IPS-11a (cell line): ENCODE results near the gene CRYZL1.

ENCODE experiments used
- H3K4me3 ChIP-seq: one replicate; pipeline ENCODE4 v1.5.1; 2013; ENCODE audit warnings: low read depth, low read length, control low read depth

CRYZL1 gene

DNA sequence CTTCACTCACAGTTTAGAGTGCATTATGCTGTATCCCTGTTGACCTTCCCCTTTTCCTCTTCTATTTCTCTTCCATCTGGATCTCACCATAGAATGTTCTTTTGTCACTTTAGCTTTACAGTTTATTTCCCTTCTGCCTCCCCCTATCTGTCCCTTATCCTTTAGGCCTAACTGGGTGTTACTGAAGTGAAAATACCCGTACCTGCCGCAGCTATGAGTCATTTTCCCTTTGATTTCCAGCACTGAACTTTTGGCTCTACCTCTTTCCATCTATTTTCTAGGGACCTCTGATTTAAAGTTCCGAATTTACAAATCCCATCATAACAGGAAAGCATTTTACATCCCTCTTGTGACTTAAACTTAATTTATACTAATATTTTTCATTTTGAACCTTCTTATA is 20.5 kb upstream of the CRYZL1 start:
- H3K4me3 ChIP-seq, result no peak overlapping the region

- no peak overlapping the region for H3K4me3 ChIP-seq
Measured at GRCh38 chr21:33661146-33661545, 19.6 kb upstream of the CRYZL1 start.

DNA sequence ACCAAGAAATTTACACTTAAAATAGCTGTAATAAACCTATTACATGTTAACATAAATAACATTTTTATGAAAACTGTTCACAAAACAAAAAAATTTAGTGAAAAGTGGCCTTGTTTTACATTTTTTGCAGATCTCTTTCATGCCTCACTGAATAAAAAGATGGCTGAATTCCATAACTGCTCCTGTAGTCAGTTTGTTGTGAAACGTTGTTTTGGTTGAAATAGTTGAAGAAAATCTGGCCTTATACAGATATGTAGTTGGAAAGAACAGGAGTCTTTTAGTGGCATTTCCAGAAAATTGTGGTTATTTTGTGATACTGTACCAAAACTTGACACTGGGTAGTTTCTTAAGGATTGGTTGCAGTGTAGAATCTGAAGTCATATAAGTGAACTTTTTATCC is 18.9 kb upstream of the CRYZL1 start:
- no peak overlapping the region for H3K4me3 ChIP-seq

GRCh38 chr21:33659568-33659949 is 18.0 kb upstream of the CRYZL1 start:
- no peak overlapping the region for H3K4me3 ChIP-seq

DNA sequence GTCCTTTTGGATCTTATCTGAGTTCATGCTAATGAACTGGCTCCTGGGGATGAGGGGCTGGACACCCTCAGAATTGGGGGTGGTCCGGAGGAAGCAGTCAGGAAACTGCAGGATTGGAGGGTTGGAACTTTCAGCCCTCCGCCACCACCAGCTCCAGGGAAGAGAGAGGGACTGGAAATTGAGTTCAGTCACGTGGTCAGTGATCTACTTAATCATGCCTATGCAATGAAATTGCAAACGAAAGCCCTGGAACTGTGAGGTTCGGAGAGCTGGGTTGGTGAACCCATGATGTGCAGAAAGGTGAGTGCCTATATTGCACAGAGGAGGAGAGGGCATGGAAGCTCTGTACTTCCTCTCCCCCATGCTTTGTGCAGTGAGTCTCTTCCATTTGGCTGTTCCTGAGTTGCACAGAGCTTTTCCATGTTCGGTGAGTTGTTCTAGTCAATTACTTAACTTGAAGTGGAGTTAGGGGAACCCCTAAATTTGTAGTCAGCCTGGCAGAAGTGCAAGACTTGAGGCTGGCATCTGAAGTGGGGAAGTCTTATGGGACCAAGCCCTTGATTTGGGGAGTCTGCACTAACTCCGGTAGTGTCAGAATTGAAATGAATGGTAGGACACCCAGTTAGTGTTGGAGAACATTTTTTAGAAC is 17.5 kb upstream of the CRYZL1 start:
- no peak overlapping the region for H3K4me3 ChIP-seq

DNA sequence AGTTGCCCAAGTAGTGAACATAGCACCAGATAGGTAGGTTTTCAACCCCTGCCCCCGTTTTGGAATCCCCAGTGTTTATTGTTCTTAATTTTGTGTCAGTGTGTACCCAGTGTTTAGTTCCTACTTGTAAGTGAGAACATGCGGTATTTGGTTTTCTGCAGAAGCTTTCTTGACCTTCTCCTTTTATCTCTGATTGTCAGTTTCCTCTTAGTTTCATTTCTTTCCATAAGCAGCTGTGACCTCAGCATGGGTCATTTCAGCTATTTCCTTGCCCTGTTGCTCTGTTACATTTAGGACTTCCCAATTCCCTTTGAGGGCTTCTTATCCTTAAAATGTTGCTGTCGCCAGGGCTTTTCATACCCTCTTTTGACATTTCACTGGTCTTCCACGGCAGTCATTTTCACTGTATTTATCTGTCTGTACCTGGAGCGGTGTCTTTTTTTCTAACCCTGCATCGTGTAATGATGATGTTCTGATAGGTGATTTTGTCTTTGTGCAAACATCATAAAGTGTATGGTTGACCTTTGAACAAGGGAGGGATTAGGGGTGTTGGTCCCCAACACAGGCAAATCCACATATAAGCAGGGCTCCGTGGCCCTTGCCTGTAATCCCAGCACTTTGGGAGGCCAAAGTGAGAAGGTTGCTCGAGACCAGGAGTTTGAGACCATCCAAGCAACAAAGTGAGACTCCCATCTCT is 15.7 kb upstream of the CRYZL1 start:
- H3K4me3 ChIP-seq, result no peak overlapping the region

DNA sequence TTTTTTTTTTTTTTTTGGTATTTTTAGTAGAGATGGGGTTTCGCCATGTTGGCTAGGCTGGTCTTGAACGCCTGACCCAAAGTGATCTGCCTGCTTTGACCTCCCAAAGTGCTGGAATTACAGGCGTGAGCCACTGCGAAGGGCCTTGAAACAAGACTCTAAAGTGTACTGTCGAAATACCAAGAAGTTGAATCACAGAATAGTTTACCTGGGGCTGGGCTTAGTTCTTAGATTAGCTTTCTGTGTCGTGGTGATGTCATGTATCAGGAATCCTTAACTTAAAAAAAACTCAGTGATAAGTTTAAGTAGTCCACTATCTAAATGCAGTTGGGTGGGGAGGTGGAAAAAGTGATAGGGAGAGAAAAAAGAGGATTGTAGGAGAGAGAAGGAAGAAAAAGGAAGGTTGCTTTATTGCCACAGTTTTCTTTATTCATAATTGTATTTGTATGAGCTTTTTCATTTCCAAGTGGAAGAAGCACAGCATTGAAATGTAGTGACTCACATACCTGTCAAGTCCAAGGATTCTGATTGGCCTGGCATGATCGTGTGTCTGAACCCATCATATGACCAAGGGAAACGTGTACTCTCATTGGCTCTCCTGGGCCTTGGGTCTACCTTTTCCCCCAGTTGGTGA is 14.2 kb upstream of the CRYZL1 start:
- no peak overlapping the region for H3K4me3 ChIP-seq

DNA sequence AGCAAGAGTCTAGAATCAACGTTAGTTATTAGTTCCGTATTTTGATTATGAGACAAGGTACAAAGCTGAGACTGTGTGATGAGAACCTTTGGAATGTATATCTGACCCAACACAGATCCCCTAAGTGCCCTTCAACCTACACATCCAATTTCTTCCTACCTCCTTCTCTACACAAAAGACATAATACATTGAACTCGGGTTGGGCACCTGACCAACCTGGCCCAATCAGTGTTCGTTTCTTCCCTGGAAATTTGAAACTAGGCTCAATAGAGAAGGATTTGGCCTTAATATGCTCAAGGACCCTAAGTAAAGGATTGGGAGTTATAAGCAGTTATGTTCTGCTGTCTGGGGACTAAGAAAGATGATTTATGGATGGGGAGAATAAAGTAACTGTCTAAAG is 12.9 kb upstream of the CRYZL1 start:
- H3K4me3 ChIP-seq, result no peak overlapping the region

DNA sequence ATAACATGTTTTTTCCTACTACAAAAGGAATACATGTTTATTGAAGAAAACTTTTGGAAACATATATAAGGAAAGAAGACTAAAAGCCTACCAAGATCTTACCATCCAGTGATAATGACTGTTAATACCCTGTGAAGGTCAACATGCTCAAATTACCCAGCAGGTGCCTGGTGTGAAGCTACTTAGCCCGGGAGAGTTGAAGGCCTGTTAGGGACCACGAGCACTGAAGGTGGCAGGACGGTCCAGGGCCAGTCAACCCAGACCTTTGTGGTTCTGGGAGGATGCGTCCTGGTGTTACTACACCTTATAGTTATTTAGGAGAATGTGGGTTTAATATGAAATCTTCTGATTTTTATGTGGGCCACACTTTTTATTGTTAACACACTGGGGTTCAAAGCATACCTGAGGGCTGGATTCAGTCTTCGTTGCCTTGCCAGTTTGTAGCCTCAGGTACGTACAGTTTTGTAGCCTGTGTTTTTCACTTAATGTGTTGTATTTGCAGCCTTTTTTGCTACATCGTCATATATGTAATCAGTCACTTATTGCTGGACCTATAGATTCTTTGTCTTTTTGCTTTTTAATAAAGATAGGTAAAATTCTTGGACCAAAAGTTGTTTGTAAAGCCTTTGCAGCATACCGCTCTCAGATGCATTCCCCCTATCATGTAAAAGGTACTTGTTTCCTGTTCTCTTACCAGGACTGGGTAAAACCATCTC is 10.6 kb upstream of the CRYZL1 start:
- no peak overlapping the region for H3K4me3 ChIP-seq

DNA sequence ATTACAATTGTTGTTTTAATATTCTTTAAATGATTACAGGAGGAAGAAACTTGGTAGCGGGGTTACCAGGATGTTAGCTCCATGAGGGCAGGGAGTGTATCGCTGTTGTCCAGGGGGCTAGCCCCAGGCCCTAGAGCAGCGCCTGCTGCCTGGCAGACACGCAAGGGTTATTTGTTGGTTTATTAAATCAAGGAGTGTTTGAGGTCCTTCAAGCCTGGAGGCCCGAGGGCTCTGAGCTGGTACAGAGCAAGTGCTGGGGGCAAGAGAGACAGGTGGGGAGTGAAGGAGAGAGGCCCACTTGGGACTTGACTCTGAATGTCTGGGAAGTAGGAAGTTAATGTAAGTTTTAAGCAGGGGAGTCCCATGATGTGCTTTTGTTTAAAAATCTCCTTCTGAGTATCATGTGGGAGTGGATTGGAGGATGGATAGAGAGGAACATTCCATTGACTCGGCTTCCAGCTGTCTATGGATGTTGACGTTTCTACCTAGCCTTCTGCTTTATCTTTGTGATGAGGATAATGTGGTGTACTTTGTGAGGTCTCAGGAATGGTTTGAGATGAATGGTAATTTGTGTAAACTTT is 9.5 kb upstream of the CRYZL1 start:
- H3K4me3 ChIP-seq, result no peak overlapping the region

DNA sequence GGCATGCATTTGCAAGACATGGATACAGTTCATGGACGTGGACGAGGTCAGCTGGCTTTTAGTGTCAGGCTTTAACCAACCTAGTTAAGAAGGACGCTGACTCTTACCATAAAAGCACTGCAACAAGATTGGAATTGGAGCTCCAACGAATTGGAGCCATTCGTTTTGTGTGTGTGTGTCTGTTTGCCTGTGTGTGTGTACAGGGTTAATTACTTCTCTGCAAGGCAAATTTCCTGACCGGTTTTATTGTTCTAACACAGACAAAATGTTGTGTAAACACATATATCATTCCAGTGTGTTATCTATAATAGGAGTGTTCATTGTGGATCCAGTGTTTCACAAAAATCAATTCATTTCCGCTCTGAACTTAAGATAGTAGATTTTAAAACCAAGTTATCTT is 8.7 kb upstream of the CRYZL1 start:
- no peak overlapping the region for H3K4me3 ChIP-seq

- no peak overlapping the region for H3K4me3 ChIP-seq
Measured at GRCh38 chr21:33648555-33648954, 7.0 kb upstream of the CRYZL1 start.

- H3K4me3 ChIP-seq, result no peak overlapping the region
Measured at GRCh38 chr21:33647587-33647986, 6.0 kb upstream of the CRYZL1 start.

GRCh38 chr21:33645730-33646129 is 4.2 kb upstream of the CRYZL1 start:
- no peak overlapping the region for H3K4me3 ChIP-seq

DNA sequence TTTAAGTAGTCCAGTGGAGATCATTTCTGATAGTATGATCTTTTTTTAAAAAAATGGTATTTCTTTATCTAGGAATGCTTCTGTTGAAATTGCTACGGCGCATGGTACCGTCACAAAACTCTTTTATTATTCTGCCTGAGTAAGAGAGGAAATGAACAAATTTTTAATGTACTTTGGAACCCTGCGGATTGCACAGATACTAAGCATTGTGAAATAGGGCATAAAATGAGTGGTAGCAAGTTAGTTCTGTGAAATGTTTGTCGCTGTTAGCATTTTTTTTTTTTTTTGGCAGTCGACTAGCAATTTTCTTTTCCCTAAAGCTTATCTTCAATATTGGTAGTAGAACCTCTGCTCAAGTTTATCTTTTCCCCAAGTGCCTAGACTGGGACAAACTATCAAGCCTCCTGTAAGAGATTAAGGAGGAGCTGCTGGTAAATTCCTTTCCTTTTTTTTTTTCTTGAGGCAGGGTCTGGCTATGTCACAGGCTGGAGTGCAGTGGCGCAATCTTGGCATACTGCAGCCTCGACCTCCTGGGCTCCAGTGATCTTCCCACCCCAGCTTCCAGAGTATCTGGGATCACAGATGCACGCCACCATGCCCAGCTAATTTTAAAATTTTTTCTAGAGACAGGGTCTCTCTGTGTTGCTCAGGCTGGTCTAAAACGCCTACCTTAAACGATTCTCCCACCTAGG is 3.0 kb upstream of the CRYZL1 start:
- peak overlapping the region; percentile 84 for H3K4me3 ChIP-seq

DNA sequence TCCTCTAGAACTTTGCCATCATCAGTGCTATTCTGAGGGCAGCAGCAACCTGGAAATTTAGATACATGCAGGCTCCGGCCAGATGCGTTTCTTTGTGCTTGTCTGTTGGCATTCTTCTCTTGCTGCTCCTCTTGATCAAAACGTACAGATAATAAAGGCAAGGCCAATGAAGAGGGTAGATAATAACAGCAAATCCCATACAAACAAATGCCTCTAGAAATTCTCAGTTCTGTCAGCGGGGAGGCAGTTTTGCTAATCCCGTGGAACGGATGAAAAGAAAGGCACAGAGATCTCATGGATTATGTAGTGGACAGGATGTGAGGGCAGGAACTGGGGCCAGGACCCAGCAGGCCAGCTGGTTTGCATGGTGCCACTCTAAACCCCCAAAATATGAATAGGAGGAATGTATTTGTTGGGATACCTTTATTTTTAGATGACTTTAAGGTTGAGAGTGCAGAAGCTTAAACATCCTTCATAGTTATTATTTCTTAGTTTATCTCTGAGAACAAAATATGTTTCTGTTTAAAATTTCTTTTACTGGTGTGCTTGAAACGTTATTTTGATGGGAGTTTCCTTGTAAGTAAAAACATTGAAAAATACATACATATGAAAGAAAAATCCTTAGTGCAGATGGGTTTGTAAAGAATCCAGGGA is 2.2 kb upstream of the CRYZL1 start:
- peak overlapping the region; percentile 84 for H3K4me3 ChIP-seq

DNA sequence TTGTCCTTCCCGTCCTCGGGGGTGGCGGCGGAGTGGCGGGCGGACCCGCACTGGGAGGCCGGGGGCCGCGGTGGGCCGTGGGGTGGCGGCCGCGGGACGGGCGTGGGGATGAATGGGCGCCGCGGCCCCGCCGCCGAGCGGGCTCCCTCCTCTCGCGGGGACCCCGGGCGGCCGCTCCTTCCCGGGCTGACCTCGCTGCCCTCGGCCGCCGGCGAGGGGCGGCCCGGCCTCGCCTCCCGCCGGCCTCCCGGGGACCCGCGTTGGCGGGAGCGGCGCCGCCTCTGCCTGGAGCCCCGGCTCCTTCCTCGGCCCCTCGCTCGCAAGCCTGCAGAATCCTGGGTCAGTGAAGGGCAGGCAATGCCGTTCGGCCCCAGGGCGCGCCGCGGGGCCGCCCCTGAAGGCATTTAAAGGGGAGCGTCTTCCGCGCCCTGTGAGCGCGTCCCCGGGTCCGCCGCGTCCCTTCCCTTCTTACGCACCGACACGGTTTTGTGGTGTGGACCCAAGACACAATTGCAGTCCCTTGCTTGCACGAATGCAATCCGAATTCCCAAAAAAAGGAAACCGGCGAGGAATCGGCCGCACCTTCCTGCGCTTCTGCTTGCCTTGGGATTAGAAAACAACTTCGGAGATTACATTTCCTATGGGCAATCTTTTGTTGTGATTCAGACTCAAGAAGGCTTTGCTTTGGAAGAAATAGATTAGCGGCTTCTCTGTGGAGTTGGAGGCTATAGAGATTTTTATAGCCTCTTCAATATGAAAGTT is 1.5 kb upstream of the CRYZL1 start:
- H3K4me3 ChIP-seq, result peak overlapping the region; percentile 84

DNA sequence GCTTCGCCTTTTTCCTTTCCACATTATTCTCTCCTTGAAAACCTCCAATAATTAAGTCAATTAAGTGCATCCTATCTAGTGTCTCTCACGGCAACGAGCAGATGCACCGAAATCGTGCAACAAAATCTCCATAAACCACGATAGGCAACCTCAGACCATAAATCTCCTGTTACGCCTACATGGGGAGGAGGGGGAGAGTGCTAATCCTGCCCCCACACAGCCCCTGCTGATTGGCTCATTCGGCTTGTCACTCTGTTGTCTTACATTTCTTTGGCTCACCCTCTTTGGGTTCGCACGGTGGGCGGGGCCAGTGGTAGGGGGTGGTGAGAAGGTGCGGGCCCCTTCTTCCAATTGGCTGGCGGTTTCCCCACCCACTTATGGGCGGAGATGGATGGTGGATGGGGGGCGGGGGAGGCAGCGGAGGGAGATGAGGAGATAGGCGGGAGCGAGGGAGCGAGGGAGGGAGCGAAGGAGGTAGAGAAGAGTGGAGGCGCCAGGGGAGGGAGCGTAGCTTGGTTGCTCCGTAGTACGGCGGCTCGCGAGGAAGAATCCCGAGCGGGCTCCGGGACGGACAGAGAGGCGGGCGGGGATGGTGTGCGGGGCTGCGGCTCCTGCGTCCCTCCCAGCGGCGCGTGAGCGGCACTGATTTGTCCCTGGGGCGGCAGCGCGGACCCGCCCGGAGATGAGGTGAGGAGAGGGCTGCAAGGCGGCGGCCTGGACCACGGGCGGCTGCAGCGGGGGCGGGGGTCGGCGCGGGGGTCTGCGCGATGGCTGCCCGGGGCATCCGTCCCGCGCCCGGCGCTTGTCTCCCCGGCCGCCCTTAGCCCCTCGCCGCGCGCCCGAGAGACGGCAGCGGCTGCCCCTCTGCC is 720 bp upstream of the CRYZL1 start, which contains the start of gene ITSN1:
Gene ITSN1, plus strand, starts transcription at position 475 of the 869 bp plus-strand sequence. CDS start 76,328 bp downstream, outside the sequence.
- H3K4me3 ChIP-seq, result peak within 1 kb of the TSS; percentile 87
